ENCODE measurements around the gene GLYATL1. TPM values are rescaled to one million over a fixed set of nuclear protein-coding genes. Genes with fewer than 3 reads are reported as not detected.

The GLYATL1 gene
- total RNA-seq = not detected in 2 replicates

GRCh38 chr11:58939277-58939676 lies at the start of gene GLYATL1:
Gene GLYATL1, plus strand, starts transcription at chr11:58939488. Its CDS starts 7,600 bp downstream, at chr11:58947088.

Other genes starting within 250 kb of the GLYATL1 start
- gene GLYAT, start 207.5 kb upstream of the GLYATL1 start, total RNA-seq = not detected in 2 replicates
- not detected in 2 replicates for gene GLYATL2, start 94.8 kb upstream of the GLYATL1 start, total RNA-seq
- gene GLYATL1B, start 146.8 kb downstream of the GLYATL1 start, total RNA-seq = not detected in 2 replicates
- 29.9 and 40.4 TPM in 2 replicates for gene FAM111B, start 167.7 kb downstream of the GLYATL1 start, total RNA-seq
- 73.5 and 98.7 TPM in 2 replicates for gene FAM111A, start 203.4 kb downstream of the GLYATL1 start, total RNA-seq
- gene DTX4, start 232.6 kb downstream of the GLYATL1 start, total RNA-seq = 0.14 and 0.53 TPM in 2 replicates